Glutamatergic neuron (in vitro differentiated cells): ENCODE data around the gene ACOX2. TPM values are rescaled to one million over a fixed set of nuclear protein-coding genes. Genes with fewer than 3 reads are reported as not detected.

Experiments
- DNase-seq: peaks from one replicate; pipeline ENCODE4 v3.0.0; 2022
- H3K27ac Mint-ChIP-seq: one replicate; pipeline ENCODE4 v1.8.0; 2020; ENCODE audit warnings: mild to moderate bottlenecking, mixed read lengths, inconsistent platforms; ENCODE audit not compliant: unreplicated experiment
- H3K27me3 Mint-ChIP-seq: one replicate; pipeline ENCODE4 v1.8.0; 2020; ENCODE audit warnings: mild to moderate bottlenecking, moderate library complexity, mixed read lengths, inconsistent platforms; ENCODE audit not compliant: unreplicated experiment
- H3K36me3 Mint-ChIP-seq: one replicate; pipeline ENCODE4 v1.8.0; 2020; ENCODE audit warnings: mild to moderate bottlenecking, mixed read lengths, inconsistent platforms; ENCODE audit not compliant: unreplicated experiment
- H3K4me1 Mint-ChIP-seq: one replicate; pipeline ENCODE4 v1.8.0; 2020; ENCODE audit warnings: mild to moderate bottlenecking, low read depth, mixed read lengths, inconsistent platforms; ENCODE audit not compliant: unreplicated experiment
- H3K4me3 Mint-ChIP-seq: one replicate; pipeline ENCODE4 v1.8.0; 2020; ENCODE audit warnings: mild to moderate bottlenecking, mixed read lengths, inconsistent platforms; ENCODE audit not compliant: unreplicated experiment
- H3K9me3 Mint-ChIP-seq: one replicate; pipeline ENCODE4 v1.8.0; 2020; ENCODE audit warnings: mild to moderate bottlenecking, moderate library complexity, mixed read lengths, inconsistent platforms; ENCODE audit not compliant: unreplicated experiment
- total RNA-seq: library from RNA; stranded (reverse); fragmentation: NEBNext Ultra II Directional; extraction: Animal tissue kit (Norgen Biotek cat#: 25700); gene quantifications from one replicate; pipeline ENCODE4 v1.2.1, GENCODE V29; 2021; ENCODE audit not compliant: unreplicated experiment
- TF ChIP-seq, protein P1 (sequence below): fragments of 200-600 bp; sonication (generic); IDR thresholded peaks from one replicate; pipeline ENCODE4 v1.5.0; 2021; ENCODE audit not compliant: partially characterized antibody, unreplicated experiment

ACOX2 gene
- total RNA-seq, 1 donor from 2014 or later, result 0.59 TPM

- DNase-seq, result no peak
- TF ChIP-seq, protein P1, sequence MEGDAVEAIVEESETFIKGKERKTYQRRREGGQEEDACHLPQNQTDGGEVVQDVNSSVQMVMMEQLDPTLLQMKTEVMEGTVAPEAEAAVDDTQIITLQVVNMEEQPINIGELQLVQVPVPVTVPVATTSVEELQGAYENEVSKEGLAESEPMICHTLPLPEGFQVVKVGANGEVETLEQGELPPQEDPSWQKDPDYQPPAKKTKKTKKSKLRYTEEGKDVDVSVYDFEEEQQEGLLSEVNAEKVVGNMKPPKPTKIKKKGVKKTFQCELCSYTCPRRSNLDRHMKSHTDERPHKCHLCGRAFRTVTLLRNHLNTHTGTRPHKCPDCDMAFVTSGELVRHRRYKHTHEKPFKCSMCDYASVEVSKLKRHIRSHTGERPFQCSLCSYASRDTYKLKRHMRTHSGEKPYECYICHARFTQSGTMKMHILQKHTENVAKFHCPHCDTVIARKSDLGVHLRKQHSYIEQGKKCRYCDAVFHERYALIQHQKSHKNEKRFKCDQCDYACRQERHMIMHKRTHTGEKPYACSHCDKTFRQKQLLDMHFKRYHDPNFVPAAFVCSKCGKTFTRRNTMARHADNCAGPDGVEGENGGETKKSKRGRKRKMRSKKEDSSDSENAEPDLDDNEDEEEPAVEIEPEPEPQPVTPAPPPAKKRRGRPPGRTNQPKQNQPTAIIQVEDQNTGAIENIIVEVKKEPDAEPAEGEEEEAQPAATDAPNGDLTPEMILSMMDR, result no peak
- Mint-ChIP-seq H3K4me1 (peaks cover 48% of the 10 kb centered on the region), H3K4me3 (peak overlapping the region; percentile 72), H3K27me3 (peaks cover 4% of the 10 kb centered on the region), H3K27ac (peak overlapping the region; percentile 52), H3K36me3 (no peaks in the 10 kb centered on the region), H3K9me3 (peaks cover 4% of the 10 kb centered on the region)
Measured at GRCh38 chr3:58496206-58496857, 40.7 kb downstream of the ACOX2 start.

DNA sequence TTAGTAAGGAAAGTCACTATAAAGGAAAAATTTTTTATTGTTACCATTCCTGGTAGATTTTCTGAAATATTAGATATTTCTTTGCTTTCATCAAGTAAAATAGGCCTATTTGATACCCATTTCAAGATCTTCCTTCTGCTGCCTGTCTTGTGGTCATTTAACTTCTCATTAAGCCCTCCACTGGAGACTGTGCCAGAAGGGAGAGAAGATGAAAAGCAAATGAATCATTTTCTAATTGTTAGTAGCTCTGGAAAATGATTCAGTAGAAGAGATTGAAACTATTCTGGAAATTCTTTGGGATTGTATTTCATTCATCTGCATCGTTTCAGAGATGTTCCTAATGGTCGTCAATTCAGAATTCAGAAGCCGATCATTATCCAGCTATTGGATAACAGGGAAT, 41.9 kb downstream of the ACOX2 start:
- Mint-ChIP-seq H3K9me3 (peaks cover 8% of the 10 kb centered on the region), H3K27me3 (peaks cover 4% of the 10 kb centered on the region), H3K27ac (peak overlapping the region; percentile 33), H3K4me1 (peaks cover 48% of the 10 kb centered on the region), H3K36me3 (no peaks in the 10 kb centered on the region), H3K4me3 (peak overlapping the region; percentile 31)
- no peak for DNase-seq
- TF ChIP-seq, protein P1, result no peak

DNA sequence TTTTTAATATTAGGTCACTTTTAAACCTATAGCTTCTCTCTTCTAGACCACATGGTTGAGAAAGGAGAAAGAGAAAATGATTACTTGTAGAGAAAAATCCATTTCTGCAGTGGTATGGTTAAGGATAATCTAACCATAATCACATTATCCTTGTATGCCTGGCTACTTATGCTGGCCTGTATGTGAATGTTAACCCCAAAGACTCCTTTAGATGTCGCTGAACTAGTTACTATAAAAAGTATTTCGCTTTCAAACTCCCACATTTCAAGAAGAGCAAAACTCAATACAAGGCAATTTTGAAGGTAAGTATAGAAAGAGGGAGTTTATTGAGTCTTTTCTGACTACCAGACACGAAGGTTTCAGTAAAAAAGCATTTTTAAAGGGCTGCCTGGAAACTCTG, 42.9 kb downstream of the ACOX2 start:
- peak overlapping the region; percentile 44 for H3K27ac Mint-ChIP-seq
- peak overlapping the region; percentile 97 for H3K4me3 Mint-ChIP-seq
- no peaks in the 10 kb centered on the region for H3K36me3 Mint-ChIP-seq
- TF ChIP-seq, protein P1, result no peak
- peaks cover 48% of the 10 kb centered on the region for H3K4me1 Mint-ChIP-seq
- peaks cover 11% of the 10 kb centered on the region for H3K9me3 Mint-ChIP-seq
- DNase-seq, result no peak
- peaks cover 4% of the 10 kb centered on the region for H3K27me3 Mint-ChIP-seq

GRCh38 chr3:58492494-58492905, 44.5 kb downstream of the ACOX2 start:
- H3K27ac Mint-ChIP-seq, result peak overlapping the region; percentile 94
- H3K4me1 Mint-ChIP-seq, result peaks cover 45% of the 10 kb centered on the region

More at GRCh38 chr3:58492494-58492905, 44.5 kb downstream of the ACOX2 start:
- no peaks in the 10 kb centered on the region for H3K36me3 Mint-ChIP-seq
- DNase-seq, result no peak
- peaks cover 11% of the 10 kb centered on the region for H3K9me3 Mint-ChIP-seq
- TF ChIP-seq, protein P1, result no peak
- H3K27me3 Mint-ChIP-seq, result peaks cover 4% of the 10 kb centered on the region
- H3K4me3 Mint-ChIP-seq, result peak overlapping the region; percentile 97
